ENCODE data around the gene AMBP.

DNA sequence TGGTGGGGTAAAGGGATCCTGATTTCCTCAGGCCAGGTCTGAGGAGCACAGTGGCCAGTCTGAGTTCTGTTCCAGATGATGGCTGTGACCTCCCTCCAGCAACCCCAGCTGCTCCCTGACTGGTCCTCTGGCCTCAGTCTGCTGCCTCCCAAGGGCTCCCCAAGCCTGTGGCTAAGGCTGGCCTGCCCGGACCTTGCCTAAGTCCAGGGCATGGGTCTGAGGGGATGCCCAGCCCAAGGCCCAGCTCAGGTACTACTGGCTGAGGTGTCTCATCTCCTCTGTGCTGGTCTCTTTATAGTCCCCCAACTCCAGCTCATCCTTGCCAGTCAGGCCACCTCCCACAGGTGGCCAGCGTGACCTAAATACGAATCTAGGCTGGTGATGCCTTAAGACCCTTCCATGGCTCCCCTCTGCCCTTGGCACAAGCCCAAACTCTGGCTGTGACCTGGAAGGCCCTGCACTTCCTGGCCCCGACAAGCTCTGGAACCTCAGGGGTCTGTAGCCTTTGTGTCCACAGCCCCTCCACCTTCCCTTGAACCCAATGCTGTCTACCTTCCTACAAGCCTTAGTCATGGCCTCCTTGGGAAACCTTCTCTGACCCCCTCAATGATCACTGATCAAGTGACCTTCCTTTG lies 11.2 kb upstream of the AMBP start:
- TF ChIP-seq, protein P1, sequence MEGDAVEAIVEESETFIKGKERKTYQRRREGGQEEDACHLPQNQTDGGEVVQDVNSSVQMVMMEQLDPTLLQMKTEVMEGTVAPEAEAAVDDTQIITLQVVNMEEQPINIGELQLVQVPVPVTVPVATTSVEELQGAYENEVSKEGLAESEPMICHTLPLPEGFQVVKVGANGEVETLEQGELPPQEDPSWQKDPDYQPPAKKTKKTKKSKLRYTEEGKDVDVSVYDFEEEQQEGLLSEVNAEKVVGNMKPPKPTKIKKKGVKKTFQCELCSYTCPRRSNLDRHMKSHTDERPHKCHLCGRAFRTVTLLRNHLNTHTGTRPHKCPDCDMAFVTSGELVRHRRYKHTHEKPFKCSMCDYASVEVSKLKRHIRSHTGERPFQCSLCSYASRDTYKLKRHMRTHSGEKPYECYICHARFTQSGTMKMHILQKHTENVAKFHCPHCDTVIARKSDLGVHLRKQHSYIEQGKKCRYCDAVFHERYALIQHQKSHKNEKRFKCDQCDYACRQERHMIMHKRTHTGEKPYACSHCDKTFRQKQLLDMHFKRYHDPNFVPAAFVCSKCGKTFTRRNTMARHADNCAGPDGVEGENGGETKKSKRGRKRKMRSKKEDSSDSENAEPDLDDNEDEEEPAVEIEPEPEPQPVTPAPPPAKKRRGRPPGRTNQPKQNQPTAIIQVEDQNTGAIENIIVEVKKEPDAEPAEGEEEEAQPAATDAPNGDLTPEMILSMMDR (IDR thresholded peaks at IDR 0.05; ENCODE audit: low read depth, low read length, missing input control): no peak
- no peak for TF ChIP-seq TAF1 (conservative IDR thresholded peaks at IDR 0.05)
- TF ChIP-seq, protein P2, sequence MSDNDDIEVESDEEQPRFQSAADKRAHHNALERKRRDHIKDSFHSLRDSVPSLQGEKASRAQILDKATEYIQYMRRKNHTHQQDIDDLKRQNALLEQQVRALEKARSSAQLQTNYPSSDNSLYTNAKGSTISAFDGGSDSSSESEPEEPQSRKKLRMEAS (IDR thresholded peaks at IDR 0.05): no peak
- TF ChIP-seq FOXA1 (IDR thresholded peaks at IDR 0.05): no peak
- no peak for TF ChIP-seq SP1 (IDR thresholded peaks at IDR 0.05)
- no peak for TF ChIP-seq RXRA (IDR thresholded peaks at IDR 0.05)
- TF ChIP-seq JUND (IDR thresholded peaks at IDR 0.05): no peak
- TF ChIP-seq, protein P3, sequence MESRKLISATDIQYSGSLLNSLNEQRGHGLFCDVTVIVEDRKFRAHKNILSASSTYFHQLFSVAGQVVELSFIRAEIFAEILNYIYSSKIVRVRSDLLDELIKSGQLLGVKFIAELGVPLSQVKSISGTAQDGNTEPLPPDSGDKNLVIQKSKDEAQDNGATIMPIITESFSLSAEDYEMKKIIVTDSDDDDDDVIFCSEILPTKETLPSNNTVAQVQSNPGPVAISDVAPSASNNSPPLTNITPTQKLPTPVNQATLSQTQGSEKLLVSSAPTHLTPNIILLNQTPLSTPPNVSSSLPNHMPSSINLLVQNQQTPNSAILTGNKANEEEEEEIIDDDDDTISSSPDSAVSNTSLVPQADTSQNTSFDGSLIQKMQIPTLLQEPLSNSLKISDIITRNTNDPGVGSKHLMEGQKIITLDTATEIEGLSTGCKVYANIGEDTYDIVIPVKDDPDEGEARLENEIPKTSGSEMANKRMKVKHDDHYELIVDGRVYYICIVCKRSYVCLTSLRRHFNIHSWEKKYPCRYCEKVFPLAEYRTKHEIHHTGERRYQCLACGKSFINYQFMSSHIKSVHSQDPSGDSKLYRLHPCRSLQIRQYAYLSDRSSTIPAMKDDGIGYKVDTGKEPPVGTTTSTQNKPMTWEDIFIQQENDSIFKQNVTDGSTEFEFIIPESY (IDR thresholded peaks at IDR 0.05): no peak
- TF ChIP-seq, protein P4, sequence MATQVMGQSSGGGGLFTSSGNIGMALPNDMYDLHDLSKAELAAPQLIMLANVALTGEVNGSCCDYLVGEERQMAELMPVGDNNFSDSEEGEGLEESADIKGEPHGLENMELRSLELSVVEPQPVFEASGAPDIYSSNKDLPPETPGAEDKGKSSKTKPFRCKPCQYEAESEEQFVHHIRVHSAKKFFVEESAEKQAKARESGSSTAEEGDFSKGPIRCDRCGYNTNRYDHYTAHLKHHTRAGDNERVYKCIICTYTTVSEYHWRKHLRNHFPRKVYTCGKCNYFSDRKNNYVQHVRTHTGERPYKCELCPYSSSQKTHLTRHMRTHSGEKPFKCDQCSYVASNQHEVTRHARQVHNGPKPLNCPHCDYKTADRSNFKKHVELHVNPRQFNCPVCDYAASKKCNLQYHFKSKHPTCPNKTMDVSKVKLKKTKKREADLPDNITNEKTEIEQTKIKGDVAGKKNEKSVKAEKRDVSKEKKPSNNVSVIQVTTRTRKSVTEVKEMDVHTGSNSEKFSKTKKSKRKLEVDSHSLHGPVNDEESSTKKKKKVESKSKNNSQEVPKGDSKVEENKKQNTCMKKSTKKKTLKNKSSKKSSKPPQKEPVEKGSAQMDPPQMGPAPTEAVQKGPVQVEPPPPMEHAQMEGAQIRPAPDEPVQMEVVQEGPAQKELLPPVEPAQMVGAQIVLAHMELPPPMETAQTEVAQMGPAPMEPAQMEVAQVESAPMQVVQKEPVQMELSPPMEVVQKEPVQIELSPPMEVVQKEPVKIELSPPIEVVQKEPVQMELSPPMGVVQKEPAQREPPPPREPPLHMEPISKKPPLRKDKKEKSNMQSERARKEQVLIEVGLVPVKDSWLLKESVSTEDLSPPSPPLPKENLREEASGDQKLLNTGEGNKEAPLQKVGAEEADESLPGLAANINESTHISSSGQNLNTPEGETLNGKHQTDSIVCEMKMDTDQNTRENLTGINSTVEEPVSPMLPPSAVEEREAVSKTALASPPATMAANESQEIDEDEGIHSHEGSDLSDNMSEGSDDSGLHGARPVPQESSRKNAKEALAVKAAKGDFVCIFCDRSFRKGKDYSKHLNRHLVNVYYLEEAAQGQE (IDR thresholded peaks at IDR 0.05): no peak
- TF ChIP-seq NR2F2 (IDR thresholded peaks at IDR 0.05): no peak
- no peak for TF ChIP-seq EGR1 (IDR thresholded peaks at IDR 0.05; ENCODE audit: low read depth in 2 of 2)
- TF ChIP-seq YY1 (IDR thresholded peaks at IDR 0.05): no peak
